MCF 10A (cell line): ENCODE measurements around the gene C6orf15. TPM values are rescaled to one million over a fixed set of nuclear protein-coding genes. Genes with fewer than 3 reads are reported as not detected.

Experiments
- Bru-seq: library from RNA; stranded (reverse); fragments of 400-500 nt; gene quantifications from one replicate; lab custom pipeline; 2021; lab: Mats Ljungman, UMichigan
- BruChase-seq, 2 experiments: library from RNA; stranded (reverse); fragments of 400-500 nt; gene quantifications; one replicate each; lab custom pipeline; 2021; lab: Mats Ljungman, UMichigan
- BruUV-seq: library from RNA; stranded (reverse); fragments of 400-500 nt; replicated peaks from 2 replicates; lab custom pipeline; 2021; lab: Mats Ljungman, UMichigan
- CTCF ChIA-PET: fragments of 300-600 bp; sonication (Branson Sonifier 250); formaldehyde crosslinking; extraction: SDS; loops from one replicate; lab custom pipeline; 2021; ENCODE audit warnings: antibody characterized with exemption, inconsistent platforms; lab: Yijun Ruan, JAX
- POLR2A ChIA-PET: fragments of 300-600, 350-650 bp; sonication (Branson Sonifier 250); formaldehyde crosslinking; extraction: SDS; loops from one replicate; lab custom pipeline; 2020; ENCODE audit warnings: antibody characterized with exemption, inconsistent platforms; lab: Yijun Ruan, JAX
- DNase-seq: peaks from one replicate; pipeline ENCODE4 v3.0.0-alpha.2; 2018; ENCODE audit not compliant: unreplicated experiment
- H3K27ac Mint-ChIP-seq: one replicate; pipeline ENCODE4 v1.8.0; 2022; ENCODE audit warnings: mild to moderate bottlenecking, low read depth, mixed read lengths; ENCODE audit not compliant: unreplicated experiment
- H3K27me3 Mint-ChIP-seq: one replicate; pipeline ENCODE4 v1.8.0; 2022; ENCODE audit warnings: mixed read lengths; ENCODE audit not compliant: insufficient read depth, unreplicated experiment
- H3K36me3 Mint-ChIP-seq: one replicate; pipeline ENCODE4 v1.8.0; 2022; ENCODE audit warnings: mild to moderate bottlenecking, moderate library complexity, mixed read lengths; ENCODE audit not compliant: insufficient read depth, unreplicated experiment
- H3K4me1 Mint-ChIP-seq: one replicate; pipeline ENCODE4 v1.8.0; 2022; ENCODE audit warnings: mixed read lengths; ENCODE audit not compliant: insufficient read depth, unreplicated experiment
- H3K4me3 Mint-ChIP-seq: one replicate; pipeline ENCODE4 v1.8.0; 2022; ENCODE audit warnings: mild to moderate bottlenecking, moderate library complexity, mixed read lengths; ENCODE audit not compliant: unreplicated experiment
- H3K9me3 Mint-ChIP-seq: one replicate; pipeline ENCODE4 v1.8.0; 2022; ENCODE audit warnings: mixed read lengths; ENCODE audit not compliant: unreplicated experiment
- intact Hi-C: fragments of 100-400 bp; cut with micrococcal nuclease; formaldehyde crosslinking; loops from 2 replicates; pipeline ENCODE4 v1.14.1; 2022
- long read RNA-seq: library from polyadenylated mRNA; stranded (forward); transcript quantifications from one replicate; pipeline ENCODE4 v2.0.0, GENCODE V29; 2022
- total RNA-seq: library from RNA; stranded (reverse); gene quantifications from 2 replicates; pipeline ENCODE4 v1.2.3, GENCODE V29; 2022
- TF ChIP-seq, protein P1 (sequence below): fragments of 200-600 bp; IDR thresholded peaks from one replicate; pipeline ENCODE4 v1.8.0; 2022; ENCODE audit warnings: antibody characterized with exemption, mild to moderate bottlenecking; ENCODE audit not compliant: unreplicated experiment

C6orf15 gene
- total RNA-seq = not detected in 2 replicates
- not detected for Bru-seq, nascent RNA
- BruChase-seq, experiment 1, labeled RNA remaining after a 6-hour chase = not detected
- BruChase-seq, experiment 2, labeled RNA remaining after a 2-hour chase = not detected
- long read RNA-seq = 0 reads

DNA sequence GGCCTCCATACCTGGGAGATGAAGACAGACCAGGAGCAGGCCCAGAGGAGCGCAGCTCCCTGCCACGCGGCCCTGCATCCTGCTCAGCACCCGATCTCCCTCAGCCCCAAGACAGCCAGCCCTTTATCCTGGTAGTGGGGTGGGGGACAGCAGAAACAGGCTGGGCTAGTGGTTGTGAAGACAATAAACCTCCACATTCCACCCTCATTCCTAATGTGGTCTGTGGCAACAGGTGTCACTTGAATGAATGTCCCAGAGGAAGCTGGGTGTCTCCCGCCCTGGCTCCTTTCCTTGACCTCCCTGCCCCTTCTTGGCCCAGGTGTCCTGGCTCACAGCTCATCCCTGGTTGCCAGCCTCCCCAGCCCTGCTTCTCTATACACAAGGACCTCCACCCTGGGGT, at the start of gene C6orf15:
C6orf15 (minus strand) TSS at position 98 of the 400 bp plus-strand sequence; CDS start at position 78, 20 bp downstream.
- H3K4me1 Mint-ChIP-seq = peaks cover 21% of the 10 kb centered on the region
- BruUV-seq = no TSS peak
- H3K27ac Mint-ChIP-seq = no peak within 1 kb of the TSS
- H3K4me3 Mint-ChIP-seq = no peak within 1 kb of the TSS
- TF ChIP-seq, protein P1, sequence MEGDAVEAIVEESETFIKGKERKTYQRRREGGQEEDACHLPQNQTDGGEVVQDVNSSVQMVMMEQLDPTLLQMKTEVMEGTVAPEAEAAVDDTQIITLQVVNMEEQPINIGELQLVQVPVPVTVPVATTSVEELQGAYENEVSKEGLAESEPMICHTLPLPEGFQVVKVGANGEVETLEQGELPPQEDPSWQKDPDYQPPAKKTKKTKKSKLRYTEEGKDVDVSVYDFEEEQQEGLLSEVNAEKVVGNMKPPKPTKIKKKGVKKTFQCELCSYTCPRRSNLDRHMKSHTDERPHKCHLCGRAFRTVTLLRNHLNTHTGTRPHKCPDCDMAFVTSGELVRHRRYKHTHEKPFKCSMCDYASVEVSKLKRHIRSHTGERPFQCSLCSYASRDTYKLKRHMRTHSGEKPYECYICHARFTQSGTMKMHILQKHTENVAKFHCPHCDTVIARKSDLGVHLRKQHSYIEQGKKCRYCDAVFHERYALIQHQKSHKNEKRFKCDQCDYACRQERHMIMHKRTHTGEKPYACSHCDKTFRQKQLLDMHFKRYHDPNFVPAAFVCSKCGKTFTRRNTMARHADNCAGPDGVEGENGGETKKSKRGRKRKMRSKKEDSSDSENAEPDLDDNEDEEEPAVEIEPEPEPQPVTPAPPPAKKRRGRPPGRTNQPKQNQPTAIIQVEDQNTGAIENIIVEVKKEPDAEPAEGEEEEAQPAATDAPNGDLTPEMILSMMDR = no peak
- CTCF ChIA-PET = interaction anchor here (0.9 to 6.8 kb wide), 3 partner anchors 22 to 364 kb away, joined by 4 to 55 read pairs (median 4); no protein-coding TSS in a partner anchor
- H3K27me3 Mint-ChIP-seq = no peaks in the 10 kb centered on the region
- H3K9me3 Mint-ChIP-seq = no peaks in the 10 kb centered on the region
- DNase-seq = no peak
- peaks cover 6% of the 10 kb centered on the region for H3K36me3 Mint-ChIP-seq
- intact Hi-C loops = no loop called here
- POLR2A ChIA-PET = no interaction called here

- no peaks in the 10 kb centered on the region for H3K27me3 Mint-ChIP-seq
- no peak for DNase-seq
- H3K4me3 Mint-ChIP-seq = no peak overlapping the region
- no peaks in the 10 kb centered on the region for H3K9me3 Mint-ChIP-seq
- peak overlapping the region; percentile 16 for H3K27ac Mint-ChIP-seq
- peaks cover 22% of the 10 kb centered on the region for H3K4me1 Mint-ChIP-seq
- CTCF ChIA-PET = interaction anchor here (0.6 to 1.0 kb wide), 4 partner anchors 14 to 1084 kb away, joined by 3 to 7 read pairs (median 4); no protein-coding TSS in a partner anchor
- BruUV-seq = no TSS peak
- TF ChIP-seq, protein P1 = no peak
- intact Hi-C loops = no loop called here
- POLR2A ChIA-PET = interaction anchor here (0.6 to 1.4 kb wide), 3 partner anchors 22 to 395 kb away, joined by 3 read pairs; no protein-coding TSS in a partner anchor
- peaks cover 20% of the 10 kb centered on the region for H3K36me3 Mint-ChIP-seq
These were observed 49.1 kb upstream of the C6orf15 start for GRCh38 chr6:31161216-31162126.

GRCh38 chr6:31158863-31159855, 46.8 kb upstream of the C6orf15 start:
- Mint-ChIP-seq H3K9me3 (no peaks in the 10 kb centered on the region), H3K27ac (peak overlapping the region; percentile 92), H3K4me1 (peaks cover 22% of the 10 kb centered on the region), H3K27me3 (no peaks in the 10 kb centered on the region), H3K4me3 (peak overlapping the region; percentile 88), H3K36me3 (peaks cover 25% of the 10 kb centered on the region)
- DNase-seq = peak; percentile 6
- TSS peak; percentile 35 for BruUV-seq
- TF ChIP-seq, protein P1 = no peak
- intact Hi-C loops = no loop called here
- CTCF ChIA-PET = interaction anchor here (0.6 to 1.5 kb wide), 6 partner anchors 30 to 644 kb away, joined by 3 to 4 read pairs (median 3); no protein-coding TSS in a partner anchor
- POLR2A ChIA-PET = interaction anchor here (0.6 to 2.0 kb wide), 14 partner anchors 9 to 213 kb away, joined by 3 to 6 read pairs (median 3); no protein-coding TSS in a partner anchor
